NCI-H446 treated with DMSO at 0.1 percent for 48 hours (cell line): ENCODE results near the gene PLA2G1B.

Experiments used
- DNase-seq: peaks from one replicate; lab custom pipeline; 2025; lab: John Stamatoyannopoulos, UW

Gene PLA2G1B

GRCh38 chr12:120324841-120325417 lies 2.6 kb downstream of the PLA2G1B start:
- no peak for DNase-seq

GRCh38 chr12:120323772-120324171 lies 3.8 kb downstream of the PLA2G1B start:
- DNase-seq: no peak

GRCh38 chr12:120321382-120322202 lies 6.0 kb downstream of the PLA2G1B start:
- DNase-seq: no peak

- peak; percentile 99 for DNase-seq
These were observed 10.1 kb downstream of the PLA2G1B start for GRCh38 chr12:120317224-120318105.

GRCh38 chr12:120316798-120317223 lies 10.8 kb downstream of the PLA2G1B start:
- DNase-seq: no peak

- DNase-seq: no peak
These were observed 13.4 kb downstream of the PLA2G1B start for GRCh38 chr12:120314220-120314619.

- DNase-seq: peak; percentile 88
These were observed 25.4 kb downstream of the PLA2G1B start, which contains the start of gene SIRT4 for GRCh38 chr12:120301962-120302815. SIRT4 (plus strand) TSS chr12:120302321; CDS start chr12:120303562, 1,241 bp downstream.

GRCh38 chr12:120292661-120293531 lies 34.7 kb downstream of the PLA2G1B start, which contains the start of gene RNU4-1:
RNU4-1 (minus strand) TSS chr12:120293237.
- DNase-seq: peak; percentile 99

DNA sequence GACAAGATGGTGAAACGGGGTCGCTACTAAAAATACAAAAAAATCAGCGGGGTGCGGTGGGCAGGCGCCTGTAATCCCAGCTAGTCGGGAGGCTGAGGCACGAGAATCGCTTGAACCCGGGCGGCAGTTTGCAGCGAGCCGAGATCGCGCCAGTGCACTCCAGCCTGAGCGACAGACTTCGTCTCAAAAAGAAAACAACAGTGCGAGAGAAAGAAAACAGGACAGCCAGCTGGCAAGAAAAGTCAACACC lies 35.2 kb downstream of the PLA2G1B start:
- DNase-seq: no peak

GRCh38 chr12:120290609-120291305 lies 36.8 kb downstream of the PLA2G1B start:
- no peak for DNase-seq

DNA sequence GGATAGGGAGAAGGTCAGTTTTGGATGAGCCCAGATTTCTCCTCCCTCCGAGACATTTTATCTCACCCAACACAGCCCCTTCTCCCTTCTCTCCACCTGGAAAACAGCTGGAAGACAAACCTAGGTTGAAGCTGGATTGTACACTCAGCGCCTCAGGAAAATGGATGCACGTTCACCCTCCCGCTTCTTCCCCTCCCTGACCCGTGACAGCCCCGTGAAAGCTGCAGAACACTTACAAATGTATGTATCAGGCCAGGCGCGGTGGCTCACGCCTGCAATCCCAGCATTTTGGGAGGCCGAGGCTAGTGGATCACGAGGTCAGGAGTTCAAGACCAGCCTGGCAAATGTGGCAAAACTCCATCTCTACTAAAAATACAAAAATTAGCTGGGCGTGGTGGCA lies 40.1 kb downstream of the PLA2G1B start:
- DNase-seq: no peak

GRCh38 chr12:120286768-120287490 lies 40.6 kb downstream of the PLA2G1B start:
- no peak for DNase-seq

- no peak for DNase-seq
These were observed 43.2 kb downstream of the PLA2G1B start for GRCh38 chr12:120284381-120284780.

- no peak for DNase-seq
These were observed 44.3 kb downstream of the PLA2G1B start for GRCh38 chr12:120283318-120283717.

GRCh38 chr12:120278137-120279069 lies 49.2 kb downstream of the PLA2G1B start:
- no peak for DNase-seq

DNA sequence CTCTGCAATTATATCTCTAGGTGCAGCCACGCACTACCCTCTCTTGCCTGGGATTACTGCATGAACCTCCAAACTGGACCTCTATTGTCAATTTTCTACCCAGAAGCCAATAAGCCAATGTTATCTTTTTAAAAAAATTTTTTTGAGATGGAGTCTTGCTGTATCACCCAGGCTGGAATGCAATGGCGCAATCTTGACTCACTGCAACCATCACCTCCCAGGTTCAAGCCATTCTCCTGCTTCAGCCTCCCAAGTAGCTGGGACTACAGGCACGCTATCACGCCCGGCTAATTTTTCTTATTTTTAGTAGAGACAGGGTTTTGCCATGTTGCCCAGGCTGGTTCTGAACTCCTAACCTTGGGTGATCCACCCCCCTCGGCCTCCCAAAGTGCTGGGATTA lies 50.8 kb downstream of the PLA2G1B start:
- no peak for DNase-seq
